Mesodermal cell (in vitro differentiated cells): ENCODE results near the gene SCO1.

Source experiments
- H3K27ac ChIP-seq: 2 replicates; pipeline ENCODE4 v1.7.0; 2013; ENCODE audit warnings: mild to moderate bottlenecking, low read depth, low read length, moderate library complexity; ENCODE audit not compliant: severe bottlenecking
- H3K36me3 ChIP-seq: 2 replicates; pipeline ENCODE4 v1.7.1; 2013; ENCODE audit warnings: mild to moderate bottlenecking, low read length, moderate library complexity; ENCODE audit not compliant: control insufficient read depth, insufficient read depth
- H3K4me1 ChIP-seq: one replicate; pipeline ENCODE4 v1.7.1; 2013; ENCODE audit warnings: mild to moderate bottlenecking, low read length; ENCODE audit not compliant: insufficient read depth, control insufficient read depth, poor library complexity, severe bottlenecking
- H3K4me3 ChIP-seq: 2 replicates; pipeline ENCODE4 v1.7.0; 2013; ENCODE audit warnings: low read length, control low read depth, mild to moderate bottlenecking; ENCODE audit not compliant: insufficient read depth, poor library complexity, severe bottlenecking; ENCODE audit errors: extremely low read depth
- H3K9me3 ChIP-seq: 2 replicates; pipeline ENCODE4 v1.7.1; 2013; ENCODE audit warnings: mild to moderate bottlenecking, low read length, moderate library complexity; ENCODE audit not compliant: control insufficient read depth
- WGBS, 2 experiments: methylation state at CpG; one replicate each; pipeline ENCODE4 v1.1.5; 2013; ENCODE audit warnings: missing lambda C conversion rate in 2 of 2; ENCODE audit not compliant: insufficient coverage in 2 of 2; 5-methylcytosine and 5-hydroxymethylcytosine counted together

SCO1 gene

DNA sequence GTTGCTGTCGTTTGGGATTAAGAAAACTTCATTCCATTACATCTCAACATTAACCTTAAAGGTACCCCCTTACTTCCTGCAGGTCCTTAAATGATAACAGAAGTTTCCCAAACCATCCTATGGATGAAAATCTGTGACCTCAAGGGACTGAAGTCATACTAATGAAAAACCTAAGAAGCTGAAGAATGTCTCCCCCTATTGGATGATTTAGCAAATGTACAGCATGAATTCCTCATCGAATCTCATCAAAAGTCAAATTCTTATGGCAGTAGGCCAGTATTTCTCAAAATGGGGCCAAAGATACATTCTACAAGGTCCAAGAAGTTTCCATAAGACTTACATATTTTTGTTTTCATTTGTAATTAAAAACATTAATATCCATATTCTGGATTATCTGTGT, 13.5 kb downstream of the SCO1 start:
- no peaks in the 10 kb centered on the region for H3K4me1 ChIP-seq
- H3K36me3 ChIP-seq: peaks cover 86% of the 10 kb centered on the region
- WGBS, 2 experiments: 90% methylated on average over 2 of the region's 2 CpGs; no CpG with 5 or more reads in 1 of the 2 experiments
- H3K9me3 ChIP-seq: no peaks in the 10 kb centered on the region
- H3K4me3 ChIP-seq: no peak overlapping the region
- H3K27ac ChIP-seq: no peak overlapping the region

DNA sequence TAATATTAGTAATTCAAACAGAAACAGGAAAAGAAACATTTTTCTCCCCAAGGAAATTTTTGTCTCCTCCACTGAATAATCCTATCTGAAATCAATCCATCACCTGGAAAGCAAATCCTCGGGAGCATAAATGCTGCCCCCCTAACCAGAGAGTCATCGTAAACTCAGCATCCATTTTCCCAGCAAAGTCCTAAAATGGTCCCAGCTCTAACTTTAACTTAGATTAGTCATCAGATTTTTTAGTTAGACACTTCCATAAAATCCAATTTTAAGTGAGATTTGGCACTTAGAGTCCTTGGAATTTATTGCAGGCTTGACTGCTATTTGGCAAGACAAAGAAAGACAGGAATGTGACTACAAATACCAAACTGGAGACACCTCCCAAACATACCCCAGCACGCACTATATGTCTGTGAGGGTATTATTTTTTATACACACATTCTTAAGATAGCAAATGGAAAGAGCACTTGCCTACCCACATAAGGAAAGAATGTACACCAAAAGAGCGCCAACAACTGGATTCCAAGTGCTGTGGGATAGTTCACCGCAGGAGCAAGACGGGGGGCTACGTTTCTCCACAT, 15.4 kb downstream of the SCO1 start:
- no peaks in the 10 kb centered on the region for H3K9me3 ChIP-seq
- no peaks in the 10 kb centered on the region for H3K4me1 ChIP-seq
- H3K4me3 ChIP-seq: no peak overlapping the region
- WGBS, 2 experiments: 92 to 95% methylated on average over 2 to 6 of the region's 7 CpGs
- peaks cover 95% of the 10 kb centered on the region for H3K36me3 ChIP-seq
- H3K27ac ChIP-seq: peak overlapping the region; percentile 8

DNA sequence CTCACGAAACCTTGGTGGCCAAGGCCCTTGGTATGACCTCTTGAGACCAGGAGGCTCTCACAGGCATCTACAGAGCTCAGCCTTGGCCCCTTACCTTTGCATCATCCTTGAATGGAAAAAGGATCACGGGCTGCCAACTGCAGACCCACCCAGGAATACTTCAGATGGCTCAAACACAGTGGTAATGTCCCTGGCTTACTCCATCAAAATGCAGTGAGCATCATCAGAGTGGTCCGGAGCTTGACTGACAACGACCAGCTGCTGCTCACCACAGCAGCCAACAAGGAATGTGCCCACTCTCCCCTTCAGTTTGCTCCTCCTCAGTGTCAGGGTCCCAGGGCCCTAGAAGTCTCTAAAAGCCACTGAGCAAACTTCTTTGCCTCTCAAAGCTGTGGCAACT, 22.6 kb downstream of the SCO1 start:
- no peaks in the 10 kb centered on the region for H3K9me3 ChIP-seq
- no peak overlapping the region for H3K4me3 ChIP-seq
- WGBS, 2 experiments: 100% methylated on average over 4 of the region's 4 CpGs
- no peak overlapping the region for H3K27ac ChIP-seq
- H3K36me3 ChIP-seq: peaks cover 54% of the 10 kb centered on the region
- peaks cover 7% of the 10 kb centered on the region for H3K4me1 ChIP-seq

DNA sequence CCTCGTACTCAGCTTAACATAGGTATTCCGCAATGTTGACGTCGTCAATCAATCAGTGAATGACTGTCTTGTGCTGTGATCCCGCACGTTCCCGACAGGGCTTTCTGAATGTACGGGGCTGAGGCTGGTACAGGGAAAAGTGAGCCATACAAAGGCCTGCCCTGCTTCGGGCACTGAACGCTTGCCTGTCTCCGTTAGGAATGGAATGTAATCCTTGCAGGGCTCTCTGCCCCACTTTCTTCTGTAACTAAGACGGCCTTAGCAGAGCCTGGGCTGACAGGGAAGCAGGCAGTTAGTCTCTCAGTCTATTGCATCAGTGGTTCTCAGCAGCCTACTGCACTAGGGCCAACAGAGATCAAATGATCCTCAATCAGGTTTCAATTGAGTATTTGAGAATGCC, 24.0 kb downstream of the SCO1 start:
- WGBS, 2 experiments: 90 to 94% methylated on average over 11 to 12 of the region's 12 CpGs
- H3K27ac ChIP-seq: peak overlapping the region; percentile 73
- H3K4me3 ChIP-seq: no peak overlapping the region
- no peaks in the 10 kb centered on the region for H3K9me3 ChIP-seq
- H3K4me1 ChIP-seq: peaks cover 7% of the 10 kb centered on the region
- peaks cover 41% of the 10 kb centered on the region for H3K36me3 ChIP-seq

DNA sequence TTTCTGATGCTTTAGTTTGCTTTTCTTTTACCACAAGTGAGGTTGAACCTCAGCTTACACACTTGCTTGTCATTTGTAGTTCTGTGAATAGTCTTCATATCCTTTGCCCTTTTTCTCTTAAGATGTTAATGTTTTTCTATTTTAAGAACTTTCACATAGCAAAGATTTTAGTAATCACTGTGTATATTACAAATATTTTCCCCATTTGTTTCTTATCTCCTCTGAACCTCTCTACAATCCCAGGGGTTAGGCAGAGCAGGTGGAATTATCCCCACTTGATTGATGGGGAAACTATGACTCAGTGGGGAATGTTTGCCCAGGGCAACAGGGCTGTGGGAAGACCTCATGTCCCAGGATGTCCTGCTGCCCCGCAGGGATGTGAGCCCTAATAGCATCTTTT, 28.6 kb downstream of the SCO1 start:
- Histone ChIP-seq H3K27ac (no peak overlapping the region), H3K9me3 (no peaks in the 10 kb centered on the region), H3K36me3 (peaks cover 3% of the 10 kb centered on the region), H3K4me1 (peaks cover 7% of the 10 kb centered on the region), H3K4me3 (no peak overlapping the region)
- WGBS, 2 experiments: no CpG with 5 or more reads among the region's 1 CpG

DNA sequence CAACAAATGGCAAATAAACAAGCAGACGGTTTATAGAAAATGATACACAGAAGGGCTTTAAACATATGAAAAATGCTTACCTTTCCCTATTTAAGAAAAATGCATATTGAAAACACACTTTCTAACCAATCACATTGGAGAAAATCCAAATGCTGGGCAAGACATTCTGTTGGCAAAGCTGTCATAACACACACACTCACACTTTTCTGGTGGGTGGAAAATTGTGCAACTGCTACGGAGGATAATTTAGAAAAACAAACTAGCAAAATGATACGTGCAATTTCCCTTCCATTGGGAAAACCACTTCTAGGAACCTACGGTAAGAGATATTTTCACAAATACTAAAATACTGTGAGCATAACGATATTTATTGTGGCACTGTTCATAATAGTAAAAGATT, 30.4 kb downstream of the SCO1 start:
- H3K36me3 ChIP-seq: no peaks in the 10 kb centered on the region
- H3K9me3 ChIP-seq: no peaks in the 10 kb centered on the region
- no peak overlapping the region for H3K27ac ChIP-seq
- no CpG with 5 or more reads among the region's 5 CpGs for WGBS, 2 experiments
- H3K4me3 ChIP-seq: no peak overlapping the region
- peaks cover 7% of the 10 kb centered on the region for H3K4me1 ChIP-seq

DNA sequence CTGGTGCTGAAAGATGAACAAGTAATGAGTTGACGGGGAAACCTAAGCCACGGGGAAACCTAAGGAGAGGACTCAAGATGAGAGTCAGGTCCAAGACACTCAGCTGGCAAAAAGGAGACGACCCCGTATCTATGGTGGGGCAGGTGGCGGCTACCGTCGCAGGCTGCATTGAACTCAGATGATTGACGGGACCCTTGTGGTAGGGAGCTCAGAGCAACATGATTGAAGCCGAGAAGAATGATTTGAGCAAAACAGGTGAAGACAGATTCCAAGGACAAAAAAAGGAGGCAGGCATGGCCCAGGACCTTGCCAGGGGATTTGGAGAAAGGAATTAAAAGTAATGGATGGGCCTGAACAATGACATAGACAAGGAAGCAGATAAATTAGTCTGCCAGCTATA, 32.8 kb downstream of the SCO1 start:
- no peaks in the 10 kb centered on the region for H3K9me3 ChIP-seq
- no peak overlapping the region for H3K27ac ChIP-seq
- WGBS, 2 experiments: 94% methylated on average over 9 of the region's 9 CpGs
- H3K36me3 ChIP-seq: no peaks in the 10 kb centered on the region
- no peaks in the 10 kb centered on the region for H3K4me1 ChIP-seq
- no peak overlapping the region for H3K4me3 ChIP-seq

DNA sequence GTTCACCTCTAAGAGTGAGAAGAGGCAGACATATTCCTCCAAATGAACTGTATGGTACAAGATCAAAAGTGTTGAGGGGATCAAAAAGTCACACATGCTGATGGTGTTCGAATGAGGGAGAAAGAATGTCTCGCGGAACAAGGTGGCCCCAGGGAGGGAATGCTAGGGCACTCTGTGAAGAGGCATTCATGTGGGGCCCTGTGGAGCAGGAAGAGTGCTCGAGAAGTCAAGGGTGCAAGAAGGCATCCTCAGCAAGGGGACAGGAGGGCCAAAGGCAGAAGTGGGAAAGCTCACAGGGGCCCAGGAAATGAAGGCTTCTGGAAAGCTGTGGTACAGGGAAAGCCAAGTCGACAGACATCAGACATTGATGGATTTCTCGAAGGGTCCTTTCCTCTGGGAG, 34.1 kb downstream of the SCO1 start:
- H3K9me3 ChIP-seq: no peaks in the 10 kb centered on the region
- no peaks in the 10 kb centered on the region for H3K4me1 ChIP-seq
- no peak overlapping the region for H3K27ac ChIP-seq
- no peaks in the 10 kb centered on the region for H3K36me3 ChIP-seq
- WGBS, 2 experiments: 92 to 95% methylated on average over 5 to 6 of the region's 6 CpGs
- H3K4me3 ChIP-seq: no peak overlapping the region

DNA sequence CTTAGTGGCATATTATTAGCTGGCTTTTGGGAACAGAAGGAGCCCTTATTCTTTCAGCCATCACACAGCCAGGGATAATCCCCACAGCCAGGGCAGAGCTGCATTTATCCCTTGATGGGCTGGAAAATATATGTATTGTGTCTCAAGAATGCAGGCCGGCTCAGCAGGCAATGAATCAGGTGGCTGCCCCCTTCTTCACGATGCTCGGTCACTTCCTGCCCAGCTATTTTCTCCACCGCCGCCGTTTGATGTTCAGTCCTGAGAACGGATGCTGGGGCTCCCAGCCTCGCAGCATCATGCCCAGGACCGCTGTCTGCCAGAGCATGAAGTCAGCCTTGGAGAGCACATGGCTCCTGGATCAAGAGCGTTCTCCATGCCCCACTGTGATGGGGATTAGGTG, 35.9 kb downstream of the SCO1 start:
- WGBS, 2 experiments: 89 to 92% methylated on average over 10 of the region's 10 CpGs
- Histone ChIP-seq H3K4me1 (no peaks in the 10 kb centered on the region), H3K27ac (no peak overlapping the region), H3K36me3 (no peaks in the 10 kb centered on the region), H3K4me3 (no peak overlapping the region), H3K9me3 (no peaks in the 10 kb centered on the region)

DNA sequence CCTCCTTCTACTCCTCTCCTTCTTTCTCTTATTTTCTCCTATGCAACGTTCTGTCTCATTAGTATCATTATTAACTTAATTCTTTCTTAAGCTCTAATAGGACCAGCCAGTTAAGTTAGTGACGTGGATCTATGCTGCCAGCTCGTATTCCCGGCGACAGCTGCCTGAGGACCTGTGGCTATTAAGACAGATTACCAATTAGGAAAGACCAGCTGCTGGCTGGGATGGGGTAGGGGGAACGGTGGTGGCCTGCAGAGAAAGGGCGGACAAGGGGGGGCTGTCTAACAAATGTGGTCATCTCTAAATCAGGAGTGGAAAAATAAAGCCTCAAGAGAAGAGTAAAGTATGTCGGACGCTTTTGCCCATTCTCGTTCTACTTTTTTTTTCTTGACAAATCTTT, 39.5 kb downstream of the SCO1 start:
- H3K9me3 ChIP-seq: no peaks in the 10 kb centered on the region
- H3K4me1 ChIP-seq: no peaks in the 10 kb centered on the region
- no peaks in the 10 kb centered on the region for H3K36me3 ChIP-seq
- WGBS, 2 experiments: 81 to 94% methylated on average over 9 to 10 of the region's 10 CpGs
- H3K4me3 ChIP-seq: no peak overlapping the region
- no peak overlapping the region for H3K27ac ChIP-seq

DNA sequence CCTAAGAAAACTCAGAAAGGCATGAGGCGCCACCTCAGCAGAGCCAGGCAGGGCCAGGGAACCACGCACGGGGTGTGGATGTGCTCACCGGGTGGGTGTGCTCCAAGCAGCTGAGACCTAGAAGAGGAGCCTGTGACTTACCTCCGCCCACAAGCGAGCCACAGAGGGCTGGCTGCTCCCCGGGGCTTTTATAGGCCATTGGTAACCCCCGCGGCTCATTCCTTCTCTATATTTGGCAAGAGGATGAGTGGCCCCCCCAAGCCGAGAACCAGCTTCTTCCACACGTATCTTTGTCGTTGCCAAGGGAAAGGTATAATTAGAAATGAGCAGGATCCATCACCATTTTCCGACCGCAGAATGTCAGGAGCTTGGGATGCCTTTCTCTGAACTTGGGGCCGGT, 40.2 kb downstream of the SCO1 start, which contains the start of gene MYH3:
Gene MYH3, minus strand, starts transcription at position 162 of the 400 bp plus-strand sequence. CDS start 2,245 bp downstream, outside the sequence.
- H3K36me3 ChIP-seq: no peaks in the 10 kb centered on the region
- no peaks in the 10 kb centered on the region for H3K4me1 ChIP-seq
- no peak within 1 kb of the TSS for H3K27ac ChIP-seq
- 85 to 86% methylated on average over 9 to 15 of the region's 15 CpGs for WGBS, 2 experiments
- H3K4me3 ChIP-seq: no peak within 1 kb of the TSS
- H3K9me3 ChIP-seq: no peaks in the 10 kb centered on the region
